HepG2 (cell line): ENCODE data around the gene UBE2G2. TPM values are rescaled to one million over a fixed set of nuclear protein-coding genes. Genes with fewer than 3 reads are reported as not detected.

Experiments used
- FOXK2 ChIP-seq: fragments of 450-650 bp; IDR thresholded peaks from 2 replicates; pipeline ENCODE4 v1.6.1; 2016
- HNRNPK ChIP-seq: fragments of 200-400 bp; formaldehyde crosslinking; IDR thresholded peaks from 2 replicates; pipeline ENCODE4 v1.6.1; 2018; ENCODE audit warnings: low read length, low read depth, moderate library complexity, mild to moderate bottlenecking; ENCODE audit not compliant: poor library complexity, severe bottlenecking
- KLF6 ChIP-seq: IDR thresholded peaks from 2 replicates; pipeline ENCODE4 v1.8.0; 2016; ENCODE audit warnings: missing biosample characterization, missing genetic modification reagents
- MAZ ChIP-seq, 2 experiments: sonication (generic) in 1 of 2; formaldehyde crosslinking in 1 of 2; IDR thresholded peaks; 2 replicates each; pipeline versions ENCODE4 v1.5.0 to v1.6.1; 2012 to 2020; ENCODE audit warnings: low read depth in 2 of 2, mild to moderate bottlenecking in 2 of 2, borderline replicate concordance in 1 of 2, improper control_type of control experiment in 1 of 2, low read length in 1 of 2, missing genetic modification reagents in 1 of 2, moderate library complexity in 1 of 2
- NFIC ChIP-seq: IDR thresholded peaks from 2 replicates; pipeline ENCODE4 v1.6.1; 2012; ENCODE audit warnings: mild to moderate bottlenecking, low read length, inconsistent platforms
- PHB2 ChIP-seq: fragments of 450-650 bp; IDR thresholded peaks from 2 replicates; pipeline ENCODE4 v1.6.1; 2018; ENCODE audit not compliant: partially characterized antibody
- RARA ChIP-seq: IDR thresholded peaks from 2 replicates; pipeline ENCODE4 v1.6.1; 2016; ENCODE audit warnings: missing genetic modification reagents, missing compliant biosample characterization
- RCOR2 ChIP-seq: IDR thresholded peaks from 2 replicates; pipeline ENCODE4 v1.6.1; 2016; ENCODE audit warnings: missing biosample characterization, missing genetic modification reagents
- ZFP90 ChIP-seq: sonication (generic); formaldehyde crosslinking; IDR thresholded peaks from 2 replicates; pipeline ENCODE4 v1.8.0; 2022; ENCODE audit warnings: missing genetic modification reagents, mild to moderate bottlenecking, inconsistent platforms, borderline replicate concordance
- ZNF746 ChIP-seq: sonication (generic); formaldehyde crosslinking; IDR thresholded peaks from 2 replicates; pipeline ENCODE4 v1.8.0; 2022; ENCODE audit warnings: mild to moderate bottlenecking, missing genetic modification reagents
- polyA plus RNA-seq, 8 experiments: library from polyadenylated mRNA; depleted of rRNA in 3 of 8; stranded (reverse) in 7 of 8; unstranded in 1 of 8; fragments of >200 nt; fragmentation: Illumina TruSeq in 4 of 8; extraction: Trizol in 4 of 8; gene quantifications; 2 replicates each; pipeline versions ENCODE4 v1.2.1 to v1.2.3, GENCODE V29; 2011 to 2016; ENCODE audit warnings: low read depth in 4 of 8, missing spikeins in 1 of 8, mixed read lengths in 1 of 8; ENCODE audit not compliant: insufficient read depth in 1 of 8
- total RNA-seq, 5 experiments: library from RNA; depleted of rRNA; stranded (reverse); fragments of >200 nt; fragmentation: Illumina TruSeq; extraction: Trizol; gene quantifications; 2 replicates each; pipeline ENCODE4 v1.2.3, GENCODE V29; 2016; ENCODE audit warnings: low read depth in 1 of 5
- TF ChIP-seq, protein P1 (sequence below): IDR thresholded peaks from 2 replicates; pipeline ENCODE4 v1.6.1; 2016
- TF ChIP-seq, protein P2 (sequence below): sonication (generic); formaldehyde crosslinking; IDR thresholded peaks from 2 replicates; pipeline ENCODE4 v1.8.1; 2023; ENCODE audit warnings: missing genetic modification reagents, inconsistent platforms, borderline replicate concordance
- TF ChIP-seq, protein P3 (sequence below): sonication (generic); formaldehyde crosslinking; IDR thresholded peaks from 2 replicates; pipeline ENCODE4 v1.5.1; 2020; ENCODE audit warnings: mild to moderate bottlenecking, missing genetic modification reagents, borderline replicate concordance
- TF ChIP-seq, protein P4 (sequence below): sonication (generic); formaldehyde crosslinking; IDR thresholded peaks from 2 replicates; pipeline ENCODE4 v1.4.0; 2020; ENCODE audit warnings: missing genetic modification reagents
- TF ChIP-seq, protein P5 (sequence below): sonication (generic); formaldehyde crosslinking; IDR thresholded peaks from 2 replicates; pipeline ENCODE4 v1.5.1; 2020; ENCODE audit warnings: missing genetic modification reagents, mild to moderate bottlenecking, borderline replicate concordance
- TF ChIP-seq, protein P6 (sequence below): sonication (generic); formaldehyde crosslinking; IDR thresholded peaks from 2 replicates; pipeline ENCODE4 v1.4.0; 2020; ENCODE audit warnings: missing genetic modification reagents; ENCODE audit errors: not compliant biosample characterization
- TF ChIP-seq, protein P7 (sequence below): sonication (generic); formaldehyde crosslinking; IDR thresholded peaks from 2 replicates; pipeline ENCODE4 v1.4.0; 2020; ENCODE audit warnings: missing genetic modification reagents

Gene UBE2G2
- total and polyA plus RNA-seq, 2 of the 13 experiments (the other 11 are each of a cell fraction or from before 2014, with no cell fraction given), result 55.4 to 92.0 TPM

DNA sequence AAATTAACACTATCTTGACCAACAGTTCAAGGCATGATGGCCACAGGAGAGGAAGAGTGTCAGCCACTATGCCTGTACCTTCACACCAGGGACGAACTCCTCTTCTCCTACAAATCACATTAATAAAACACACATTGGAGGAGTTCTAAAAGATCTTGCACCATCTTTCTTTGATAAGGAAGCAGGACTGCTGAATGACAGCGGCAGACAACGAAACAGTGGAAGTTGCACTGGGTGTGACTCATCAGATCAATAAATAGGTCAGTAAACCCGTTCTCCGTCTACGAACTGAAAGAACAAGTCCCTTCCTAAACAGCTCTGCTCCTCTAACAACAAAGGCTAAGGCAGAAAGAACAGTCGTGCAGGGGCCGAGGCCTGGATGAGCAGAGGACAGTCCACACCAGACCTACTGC, 23.1 kb downstream of the UBE2G2 start (continued):
- TF ChIP-seq, protein P1, sequence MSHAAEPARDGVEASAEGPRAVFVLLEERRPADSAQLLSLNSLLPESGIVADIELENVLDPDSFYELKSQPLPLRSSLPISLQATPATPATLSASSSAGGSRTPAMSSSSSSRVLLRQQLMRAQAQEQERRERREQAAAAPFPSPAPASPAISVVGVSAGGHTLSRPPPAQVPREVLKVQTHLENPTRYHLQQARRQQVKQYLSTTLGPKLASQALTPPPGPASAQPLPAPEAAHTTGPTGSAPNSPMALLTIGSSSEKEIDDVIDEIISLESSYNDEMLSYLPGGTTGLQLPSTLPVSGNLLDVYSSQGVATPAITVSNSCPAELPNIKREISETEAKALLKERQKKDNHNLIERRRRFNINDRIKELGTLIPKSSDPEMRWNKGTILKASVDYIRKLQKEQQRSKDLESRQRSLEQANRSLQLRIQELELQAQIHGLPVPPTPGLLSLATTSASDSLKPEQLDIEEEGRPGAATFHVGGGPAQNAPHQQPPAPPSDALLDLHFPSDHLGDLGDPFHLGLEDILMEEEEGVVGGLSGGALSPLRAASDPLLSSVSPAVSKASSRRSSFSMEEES (CRISPR knock-in tag), result no peak
- TF ChIP-seq, protein P2, sequence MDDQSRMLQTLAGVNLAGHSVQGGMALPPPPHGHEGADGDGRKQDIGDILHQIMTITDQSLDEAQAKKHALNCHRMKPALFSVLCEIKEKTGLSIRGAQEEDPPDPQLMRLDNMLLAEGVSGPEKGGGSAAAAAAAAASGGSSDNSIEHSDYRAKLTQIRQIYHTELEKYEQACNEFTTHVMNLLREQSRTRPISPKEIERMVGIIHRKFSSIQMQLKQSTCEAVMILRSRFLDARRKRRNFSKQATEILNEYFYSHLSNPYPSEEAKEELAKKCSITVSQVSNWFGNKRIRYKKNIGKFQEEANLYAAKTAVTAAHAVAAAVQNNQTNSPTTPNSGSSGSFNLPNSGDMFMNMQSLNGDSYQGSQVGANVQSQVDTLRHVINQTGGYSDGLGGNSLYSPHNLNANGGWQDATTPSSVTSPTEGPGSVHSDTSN (CRISPR knock-in tag), result no peak
- peak; percentile 50; the same call in 1 of the 2 replicates for TF ChIP-seq RARA (CRISPR knock-in tag)
- no peak for TF ChIP-seq FOXK2
- TF ChIP-seq, protein P3, sequence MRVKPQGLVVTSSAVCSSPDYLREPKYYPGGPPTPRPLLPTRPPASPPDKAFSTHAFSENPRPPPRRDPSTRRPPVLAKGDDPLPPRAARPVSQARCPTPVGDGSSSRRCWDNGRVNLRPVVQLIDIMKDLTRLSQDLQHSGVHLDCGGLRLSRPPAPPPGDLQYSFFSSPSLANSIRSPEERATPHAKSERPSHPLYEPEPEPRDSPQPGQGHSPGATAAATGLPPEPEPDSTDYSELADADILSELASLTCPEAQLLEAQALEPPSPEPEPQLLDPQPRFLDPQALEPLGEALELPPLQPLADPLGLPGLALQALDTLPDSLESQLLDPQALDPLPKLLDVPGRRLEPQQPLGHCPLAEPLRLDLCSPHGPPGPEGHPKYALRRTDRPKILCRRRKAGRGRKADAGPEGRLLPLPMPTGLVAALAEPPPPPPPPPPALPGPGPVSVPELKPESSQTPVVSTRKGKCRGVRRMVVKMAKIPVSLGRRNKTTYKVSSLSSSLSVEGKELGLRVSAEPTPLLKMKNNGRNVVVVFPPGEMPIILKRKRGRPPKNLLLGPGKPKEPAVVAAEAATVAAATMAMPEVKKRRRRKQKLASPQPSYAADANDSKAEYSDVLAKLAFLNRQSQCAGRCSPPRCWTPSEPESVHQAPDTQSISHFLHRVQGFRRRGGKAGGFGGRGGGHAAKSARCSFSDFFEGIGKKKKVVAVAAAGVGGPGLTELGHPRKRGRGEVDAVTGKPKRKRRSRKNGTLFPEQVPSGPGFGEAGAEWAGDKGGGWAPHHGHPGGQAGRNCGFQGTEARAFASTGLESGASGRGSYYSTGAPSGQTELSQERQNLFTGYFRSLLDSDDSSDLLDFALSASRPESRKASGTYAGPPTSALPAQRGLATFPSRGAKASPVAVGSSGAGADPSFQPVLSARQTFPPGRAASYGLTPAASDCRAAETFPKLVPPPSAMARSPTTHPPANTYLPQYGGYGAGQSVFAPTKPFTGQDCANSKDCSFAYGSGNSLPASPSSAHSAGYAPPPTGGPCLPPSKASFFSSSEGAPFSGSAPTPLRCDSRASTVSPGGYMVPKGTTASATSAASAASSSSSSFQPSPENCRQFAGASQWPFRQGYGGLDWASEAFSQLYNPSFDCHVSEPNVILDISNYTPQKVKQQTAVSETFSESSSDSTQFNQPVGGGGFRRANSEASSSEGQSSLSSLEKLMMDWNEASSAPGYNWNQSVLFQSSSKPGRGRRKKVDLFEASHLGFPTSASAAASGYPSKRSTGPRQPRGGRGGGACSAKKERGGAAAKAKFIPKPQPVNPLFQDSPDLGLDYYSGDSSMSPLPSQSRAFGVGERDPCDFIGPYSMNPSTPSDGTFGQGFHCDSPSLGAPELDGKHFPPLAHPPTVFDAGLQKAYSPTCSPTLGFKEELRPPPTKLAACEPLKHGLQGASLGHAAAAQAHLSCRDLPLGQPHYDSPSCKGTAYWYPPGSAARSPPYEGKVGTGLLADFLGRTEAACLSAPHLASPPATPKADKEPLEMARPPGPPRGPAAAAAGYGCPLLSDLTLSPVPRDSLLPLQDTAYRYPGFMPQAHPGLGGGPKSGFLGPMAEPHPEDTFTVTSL (CRISPR knock-in tag), result peak; percentile 69; the same call in 1 of the 2 replicates
- TF ChIP-seq NFIC, result no peak
- TF ChIP-seq MAZ (IDR thresholded peaks at IDR 0.05; ENCODE audit: borderline replicate concordance, low read depth, low read length), result no peak
- no peak for TF ChIP-seq MAZ (CRISPR knock-in tag; IDR thresholded peaks at IDR 0.05; ENCODE audit: low read depth)
- TF ChIP-seq, protein P4, sequence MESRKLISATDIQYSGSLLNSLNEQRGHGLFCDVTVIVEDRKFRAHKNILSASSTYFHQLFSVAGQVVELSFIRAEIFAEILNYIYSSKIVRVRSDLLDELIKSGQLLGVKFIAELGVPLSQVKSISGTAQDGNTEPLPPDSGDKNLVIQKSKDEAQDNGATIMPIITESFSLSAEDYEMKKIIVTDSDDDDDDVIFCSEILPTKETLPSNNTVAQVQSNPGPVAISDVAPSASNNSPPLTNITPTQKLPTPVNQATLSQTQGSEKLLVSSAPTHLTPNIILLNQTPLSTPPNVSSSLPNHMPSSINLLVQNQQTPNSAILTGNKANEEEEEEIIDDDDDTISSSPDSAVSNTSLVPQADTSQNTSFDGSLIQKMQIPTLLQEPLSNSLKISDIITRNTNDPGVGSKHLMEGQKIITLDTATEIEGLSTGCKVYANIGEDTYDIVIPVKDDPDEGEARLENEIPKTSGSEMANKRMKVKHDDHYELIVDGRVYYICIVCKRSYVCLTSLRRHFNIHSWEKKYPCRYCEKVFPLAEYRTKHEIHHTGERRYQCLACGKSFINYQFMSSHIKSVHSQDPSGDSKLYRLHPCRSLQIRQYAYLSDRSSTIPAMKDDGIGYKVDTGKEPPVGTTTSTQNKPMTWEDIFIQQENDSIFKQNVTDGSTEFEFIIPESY, result peak; percentile 51; the same call in 1 of the 2 replicates
- TF ChIP-seq, protein P5, sequence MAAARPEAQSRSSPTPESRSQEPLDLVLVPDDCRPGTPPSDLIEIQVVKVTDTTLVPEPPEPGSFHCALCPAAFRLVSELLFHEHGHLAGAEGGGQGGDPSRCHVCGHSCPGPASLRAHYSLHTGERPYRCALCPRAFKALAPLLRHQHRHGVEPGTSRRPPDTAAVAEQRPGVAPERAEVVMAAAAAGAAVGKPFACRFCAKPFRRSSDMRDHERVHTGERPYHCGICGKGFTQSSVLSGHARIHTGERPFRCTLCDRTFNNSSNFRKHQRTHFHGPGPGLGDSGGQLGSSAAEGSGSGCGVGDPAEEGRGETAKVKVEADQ (CRISPR knock-in tag), result no peak
- TF ChIP-seq ZFP90, result no peak
- no peak for TF ChIP-seq HNRNPK
- no peak for TF ChIP-seq ZNF746
- 0 out of 2 replicates have a peak, but pooled peaks have one; percentile 36 for TF ChIP-seq RCOR2 (CRISPR knock-in tag)
- TF ChIP-seq PHB2, result no peak
- TF ChIP-seq, protein P6, sequence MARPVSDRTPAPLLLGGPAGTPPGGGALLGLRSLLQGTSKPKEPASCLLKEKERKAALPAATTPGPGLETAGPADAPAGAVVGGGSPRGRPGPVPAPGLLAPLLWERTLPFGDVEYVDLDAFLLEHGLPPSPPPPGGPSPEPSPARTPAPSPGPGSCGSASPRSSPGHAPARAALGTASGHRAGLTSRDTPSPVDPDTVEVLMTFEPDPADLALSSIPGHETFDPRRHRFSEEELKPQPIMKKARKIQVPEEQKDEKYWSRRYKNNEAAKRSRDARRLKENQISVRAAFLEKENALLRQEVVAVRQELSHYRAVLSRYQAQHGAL (CRISPR knock-in tag), result no peak
- TF ChIP-seq, protein P7, sequence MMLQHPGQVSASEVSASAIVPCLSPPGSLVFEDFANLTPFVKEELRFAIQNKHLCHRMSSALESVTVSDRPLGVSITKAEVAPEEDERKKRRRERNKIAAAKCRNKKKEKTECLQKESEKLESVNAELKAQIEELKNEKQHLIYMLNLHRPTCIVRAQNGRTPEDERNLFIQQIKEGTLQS (CRISPR knock-in tag), result peak; percentile 94
- no peak for TF ChIP-seq KLF6
